IMR-90 (cell line): ENCODE data around the gene PPP1R3F. TPM values are rescaled to one million over a fixed set of nuclear protein-coding genes. Genes with fewer than 3 reads are reported as not detected.
"Not testable (repeated sequence)": the region's sequence is repeated elsewhere in the genome, so short reads cannot be mapped to it uniquely, and the experiment has no call there.

Source experiments
- ATAC-seq: fragments of 200-7000 bp; cut with Tn5 transposase; 2 replicates; pipeline ENCODE4 v1.9.1; 2020; ENCODE audit warnings: low read depth, mild to moderate bottlenecking, moderate library complexity
- BruUV-seq: library from RNA; stranded (reverse); fragments of 400-500 nt; replicated peaks from 2 replicates; lab custom pipeline; 2021; lab: Mats Ljungman, UMichigan
- CTCF ChIA-PET: fragments of 300-600 bp; formaldehyde crosslinking; extraction: SDS; loops from one replicate; lab custom pipeline; 2021; ENCODE audit warnings: antibody characterized with exemption; lab: Yijun Ruan, JAX
- POLR2A ChIA-PET: fragments of 300-600 bp; sonication (Branson Sonifier 250); formaldehyde crosslinking; loops from one replicate; lab custom pipeline; 2022; ENCODE audit warnings: antibody characterized with exemption; ENCODE audit not compliant: unreplicated experiment; lab: Charles Lee
- DNase-seq: peaks from one replicate; pipeline ENCODE4 v3.0.0; 2013
- H2AFZ ChIP-seq: replicated peaks from 2 replicates; pipeline ENCODE3; 2013; ENCODE audit warnings: low read length, mild to moderate bottlenecking; ENCODE audit not compliant: poor library complexity
- H2AK5ac ChIP-seq: 2 replicates; pipeline ENCODE4 v1.6.1; 2013; ENCODE audit warnings: low read depth, low read length, inconsistent platforms
- H2AK9ac ChIP-seq: replicated peaks from 2 replicates; pipeline ENCODE3; 2013; ENCODE audit warnings: mild to moderate bottlenecking, low read depth, low read length, moderate library complexity; ENCODE audit not compliant: poor library complexity
- H2BK120ac ChIP-seq: 2 replicates; pipeline ENCODE4 v1.6.1; 2013; ENCODE audit warnings: low read depth, low read length, inconsistent platforms
- H2BK15ac ChIP-seq: 3 replicates; pipeline ENCODE4 v1.6.1; 2013; ENCODE audit warnings: low read depth, low read length, inconsistent platforms
- H2BK20ac ChIP-seq: 2 replicates; pipeline ENCODE4 v1.6.1; 2013; ENCODE audit warnings: low read depth, mild to moderate bottlenecking, inconsistent platforms, low read length, moderate library complexity
- H2BK5ac ChIP-seq: 2 replicates; pipeline ENCODE4 v1.6.1; 2013; ENCODE audit warnings: mild to moderate bottlenecking, low read depth, low read length, inconsistent platforms; ENCODE audit not compliant: poor library complexity, severe bottlenecking
- H3K14ac ChIP-seq: replicated peaks from 2 replicates; pipeline ENCODE4 v1.6.1; 2013; ENCODE audit warnings: low read depth, low read length, inconsistent platforms
- H3K18ac ChIP-seq: 2 replicates; pipeline ENCODE4 v1.6.1; 2013; ENCODE audit warnings: low read depth, low read length, control low read depth
- H3K23ac ChIP-seq: 2 replicates; pipeline ENCODE4 v1.6.1; 2013; ENCODE audit warnings: low read depth, low read length, inconsistent platforms
- H3K27ac ChIP-seq: 2 replicates; pipeline ENCODE4 v1.5.1; 2013; ENCODE audit warnings: mild to moderate bottlenecking, control low read depth, low read length; ENCODE audit not compliant: insufficient read depth
- H3K27me3 ChIP-seq: 2 replicates; pipeline ENCODE4 v1.6.1; 2013; ENCODE audit warnings: low read length; ENCODE audit not compliant: control insufficient read depth, insufficient read depth
- H3K36me3 ChIP-seq: 2 replicates; pipeline ENCODE4 v1.6.1; 2013; ENCODE audit warnings: low read length, mixed read lengths; ENCODE audit not compliant: control insufficient read depth, insufficient read depth
- H3K4ac ChIP-seq: 2 replicates; pipeline ENCODE4 v1.6.1; 2013; ENCODE audit warnings: low read depth, low read length, inconsistent platforms
- H3K4me1 ChIP-seq: 2 replicates; pipeline ENCODE4 v1.6.1; 2013; ENCODE audit warnings: low read length, mixed read lengths; ENCODE audit not compliant: control insufficient read depth, insufficient read depth
- H3K4me2 ChIP-seq: 2 replicates; pipeline ENCODE4 v1.6.1; 2013; ENCODE audit warnings: low read depth, mild to moderate bottlenecking, control low read depth, low read length, moderate library complexity
- H3K4me3 ChIP-seq: 2 replicates; pipeline ENCODE4 v1.5.1; 2013; ENCODE audit warnings: low read depth, mild to moderate bottlenecking, control low read depth, low read length, moderate library complexity; ENCODE audit not compliant: insufficient read depth
- H3K56ac ChIP-seq: 2 replicates; pipeline ENCODE4 v1.6.1; 2013; ENCODE audit warnings: low read length, inconsistent platforms; ENCODE audit not compliant: insufficient read depth; ENCODE audit errors: extremely low read depth
- H3K79me1 ChIP-seq, 2 experiments: 2 replicates each; pipeline ENCODE4 v1.6.1; 2013; ENCODE audit warnings: low read length in 2 of 2, inconsistent platforms in 1 of 2, low read depth in 1 of 2
- H3K9ac ChIP-seq: 2 replicates; pipeline ENCODE4 v1.6.1; 2013; ENCODE audit warnings: low read depth, low read length, control low read depth
- H3K9me1 ChIP-seq: 2 replicates; pipeline ENCODE4 v1.6.1; 2013; ENCODE audit warnings: low read length, inconsistent platforms; ENCODE audit not compliant: insufficient read depth
- H3K9me3 ChIP-seq: 2 replicates; pipeline ENCODE4 v1.6.1; 2013; ENCODE audit warnings: low read length; ENCODE audit not compliant: control insufficient read depth, insufficient read depth
- H4K20me1 ChIP-seq: 2 replicates; pipeline ENCODE4 v1.6.1; 2013; ENCODE audit warnings: low read length, inconsistent platforms; ENCODE audit not compliant: insufficient read depth
- H4K5ac ChIP-seq: 2 replicates; pipeline ENCODE4 v1.6.1; 2013; ENCODE audit warnings: mild to moderate bottlenecking, low read depth, low read length, control low read depth
- H4K8ac ChIP-seq, 2 experiments: 2 replicates each; pipeline ENCODE4 v1.6.1; 2013; ENCODE audit warnings: low read depth in 2 of 2, low read length in 2 of 2, control low read depth in 1 of 2, inconsistent platforms in 1 of 2
- H4K91ac ChIP-seq: 2 replicates; pipeline ENCODE4 v1.6.1; 2013; ENCODE audit warnings: low read depth, low read length, inconsistent platforms; ENCODE audit not compliant: insufficient read depth
- WGBS, 2 experiments: methylation state at CpG; one replicate each; pipeline versions ENCODE4 v1.1.5 to v1.1.7; 2013; ENCODE audit warnings: missing lambda C conversion rate in 2 of 2; ENCODE audit not compliant: insufficient read length in 1 of 2; ENCODE audit errors: extremely low coverage in 2 of 2; 5-methylcytosine and 5-hydroxymethylcytosine counted together
- dilution Hi-C: fragments of 300-500 bp; cut with HindIII; formaldehyde crosslinking; loops from one replicate; pipeline ENCODE4 v1.14.3; 2018; ENCODE audit warnings: low sequenced_read_pairs; ENCODE audit not compliant: unreplicated experiment
- in situ Hi-C: fragments of 300-500 bp; cut with MboI; formaldehyde crosslinking; loops from 3 replicates; pipeline ENCODE4 v1.14.3; 2019; ENCODE audit warnings: low sequenced_read_pairs, inconsistent platforms, mixed read lengths
- intact Hi-C: fragments of 100-400 bp; cut with micrococcal nuclease; formaldehyde crosslinking; loops from 2 replicates; pipeline ENCODE4 v1.10.0; 2022
- polyA plus RNA-seq, 3 experiments: library from polyadenylated mRNA; depleted of rRNA; stranded (reverse); fragments of >200 nt; gene quantifications; 2 replicates each; pipeline ENCODE4 v1.2.3, GENCODE V29; 2012; ENCODE audit warnings: low replicate concordance in 1 of 3
- total RNA-seq: library from RNA; depleted of rRNA; stranded (reverse); fragments of >200 nt; gene quantifications from 2 replicates; pipeline ENCODE4 v1.2.3, GENCODE V29; 2012

Gene PPP1R3F
- total and polyA plus RNA-seq, 2 of the 4 experiments (the other 2 are of a cell fraction) = 0.72 to 1.7 TPM

GRCh38 chrX:49322266-49322665, 52.7 kb downstream of the PPP1R3F start:
- H3K9ac ChIP-seq, H3K18ac ChIP-seq, H3K79me1 ChIP-seq, H3K36me3 ChIP-seq, H3K4ac ChIP-seq, CTCF ChIA-PET, POLR2A ChIA-PET, H2BK20ac ChIP-seq, BruUV-seq, H2BK15ac ChIP-seq, H3K4me3 ChIP-seq, H3K4me1 ChIP-seq, H2BK5ac ChIP-seq, H3K9me3 ChIP-seq, H3K4me2 ChIP-seq, H3K27ac ChIP-seq, H3K9me1 ChIP-seq, H3K56ac ChIP-seq, H2AFZ ChIP-seq, H4K8ac ChIP-seq, H2AK5ac ChIP-seq, H4K91ac ChIP-seq, dilution Hi-C loops, H2BK120ac ChIP-seq, DNase-seq, intact Hi-C loops, in situ Hi-C loops, H3K27me3 ChIP-seq, H4K5ac ChIP-seq, H3K14ac ChIP-seq, H2AK9ac ChIP-seq, H4K20me1 ChIP-seq, H3K23ac ChIP-seq, ATAC-seq: not testable (repeated sequence)
- WGBS, 2 experiments = no CpG with 5 or more reads among the region's 27 CpGs

- H3K79me1 ChIP-seq, H3K9me3 ChIP-seq, POLR2A ChIA-PET, H3K18ac ChIP-seq, DNase-seq, H3K14ac ChIP-seq, H3K9ac ChIP-seq, BruUV-seq, H2BK120ac ChIP-seq, H3K4me3 ChIP-seq, H3K27ac ChIP-seq, H3K23ac ChIP-seq, H2AFZ ChIP-seq, H4K91ac ChIP-seq, H3K36me3 ChIP-seq, H2BK20ac ChIP-seq, in situ Hi-C loops, H2AK5ac ChIP-seq, H2AK9ac ChIP-seq, H2BK15ac ChIP-seq, H3K9me1 ChIP-seq, H3K4me1 ChIP-seq, ATAC-seq, intact Hi-C loops, H4K20me1 ChIP-seq, H3K27me3 ChIP-seq, CTCF ChIA-PET, H3K4ac ChIP-seq, H3K56ac ChIP-seq, H3K4me2 ChIP-seq, dilution Hi-C loops, H4K5ac ChIP-seq, H4K8ac ChIP-seq: not testable (repeated sequence)
- no CpG with 5 or more reads among the region's 7 CpGs for WGBS, 2 experiments
- H2BK5ac ChIP-seq = peak overlapping the region; percentile 30
Observed at GRCh38 chrX:49323735-49324134, 54.1 kb downstream of the PPP1R3F start.
